Mucosa of gallbladder (tissue), 1 donor: Measurements from ENCODE around the gene TSPAN9. TPM values are rescaled to one million over a fixed set of nuclear protein-coding genes. Genes with fewer than 3 reads are reported as not detected.

Experiments
- DNase-seq: peaks from one replicate; pipeline ENCODE4 v3.0.0-alpha.2; 2020; ENCODE audit warnings: low spot score
- total RNA-seq: library from RNA; stranded (reverse); gene quantifications from one replicate; pipeline ENCODE4 v1.2.1, GENCODE V29; 2021
- donor health status: DM: no; HTN: no; CAD: no.

TSPAN9 gene
- total RNA-seq, 1 donor from 2014 or later: 38.7 TPM

GRCh38 chr12:3313675-3314663, 236.8 kb downstream of the TSPAN9 start:
- no peak for DNase-seq

- peak; percentile 49 for DNase-seq
These were observed 238.1 kb downstream of the TSPAN9 start for GRCh38 chr12:3315201-3315661.

- no peak for DNase-seq
These were observed 239.7 kb downstream of the TSPAN9 start for GRCh38 chr12:3316776-3317480.

- DNase-seq: no peak
These were observed 240.3 kb downstream of the TSPAN9 start for GRCh38 chr12:3317481-3317815.

GRCh38 chr12:3317841-3318501, 240.8 kb downstream of the TSPAN9 start:
- DNase-seq: no peak

- DNase-seq: no peak
These were observed 242.7 kb downstream of the TSPAN9 start for GRCh38 chr12:3319723-3320492.

GRCh38 chr12:3320881-3321509, 243.8 kb downstream of the TSPAN9 start:
- no peak for DNase-seq

- DNase-seq: no peak
These were observed 244.7 kb downstream of the TSPAN9 start for GRCh38 chr12:3321881-3322280.

- no peak for DNase-seq
These were observed 246.0 kb downstream of the TSPAN9 start for GRCh38 chr12:3323002-3323685.

GRCh38 chr12:3325736-3326135, 248.6 kb downstream of the TSPAN9 start:
- no peak for DNase-seq

- DNase-seq: no peak
These were observed 249.1 kb downstream of the TSPAN9 start for GRCh38 chr12:3326156-3326849.

GRCh38 chr12:3326850-3327780, 249.9 kb downstream of the TSPAN9 start:
- DNase-seq: no peak

GRCh38 chr12:3328081-3328480, 250.9 kb downstream of the TSPAN9 start:
- DNase-seq: no peak

GRCh38 chr12:3328571-3328970, 251.4 kb downstream of the TSPAN9 start:
- no peak for DNase-seq

- DNase-seq: no peak
These were observed 252.2 kb downstream of the TSPAN9 start for GRCh38 chr12:3329361-3329760.

GRCh38 chr12:3330976-3331510, 253.9 kb downstream of the TSPAN9 start:
- no peak for DNase-seq

- DNase-seq: no peak
These were observed 255.0 kb downstream of the TSPAN9 start for GRCh38 chr12:3332188-3332587.

GRCh38 chr12:3333583-3333982, 256.4 kb downstream of the TSPAN9 start:
- DNase-seq: no peak
